Tibial nerve (tissue), 4 donors: ENCODE results near the gene GSTT2B.

Experiments used
- EP300 ChIP-seq, 2 donors: sonication (generic); formaldehyde crosslinking; IDR thresholded peaks; one replicate each; pipeline ENCODE4 v1.6.1; 2017; ENCODE audit warnings: antibody characterized with exemption in 2 of 2, mild to moderate bottlenecking in 1 of 2
- POLR2A ChIP-seq, 2 donors: fragments of 450-650 bp; IDR thresholded peaks; one replicate each; pipeline ENCODE4 v1.6.1; 2017; ENCODE audit warnings: antibody characterized with exemption in 2 of 2, mild to moderate bottlenecking in 2 of 2, moderate library complexity in 2 of 2
- TF ChIP-seq, protein P1 (sequence below), 5 experiments: fragments of 200-600 bp in 3 of 5; fragments of 450-650 bp in 2 of 5; sonication (generic) in 3 of 5; IDR thresholded peaks; one replicate each; pipeline ENCODE4 v1.5.1; 2016 to 2019; ENCODE audit warnings: antibody characterized with exemption in 5 of 5, mild to moderate bottlenecking in 3 of 5, moderate library complexity in 2 of 5

- TF ChIP-seq POLR2A (IDR thresholded peaks at IDR 0.05) (no peak), EP300 (IDR thresholded peaks at IDR 0.05) (no peak)
- TF ChIP-seq, protein P1, sequence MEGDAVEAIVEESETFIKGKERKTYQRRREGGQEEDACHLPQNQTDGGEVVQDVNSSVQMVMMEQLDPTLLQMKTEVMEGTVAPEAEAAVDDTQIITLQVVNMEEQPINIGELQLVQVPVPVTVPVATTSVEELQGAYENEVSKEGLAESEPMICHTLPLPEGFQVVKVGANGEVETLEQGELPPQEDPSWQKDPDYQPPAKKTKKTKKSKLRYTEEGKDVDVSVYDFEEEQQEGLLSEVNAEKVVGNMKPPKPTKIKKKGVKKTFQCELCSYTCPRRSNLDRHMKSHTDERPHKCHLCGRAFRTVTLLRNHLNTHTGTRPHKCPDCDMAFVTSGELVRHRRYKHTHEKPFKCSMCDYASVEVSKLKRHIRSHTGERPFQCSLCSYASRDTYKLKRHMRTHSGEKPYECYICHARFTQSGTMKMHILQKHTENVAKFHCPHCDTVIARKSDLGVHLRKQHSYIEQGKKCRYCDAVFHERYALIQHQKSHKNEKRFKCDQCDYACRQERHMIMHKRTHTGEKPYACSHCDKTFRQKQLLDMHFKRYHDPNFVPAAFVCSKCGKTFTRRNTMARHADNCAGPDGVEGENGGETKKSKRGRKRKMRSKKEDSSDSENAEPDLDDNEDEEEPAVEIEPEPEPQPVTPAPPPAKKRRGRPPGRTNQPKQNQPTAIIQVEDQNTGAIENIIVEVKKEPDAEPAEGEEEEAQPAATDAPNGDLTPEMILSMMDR (IDR thresholded peaks at IDR 0.05) = no peak
Measured at GRCh38 chr22:23912293-23912903, 48.6 kb downstream of the GSTT2B start.
